SH-SY5Y (cell line): ENCODE data around the gene ITGAL.

Source experiments
- GATA2 ChIP-seq: IDR thresholded peaks from 2 replicates; pipeline ENCODE4 v1.6.1; 2011; ENCODE audit warnings: mild to moderate bottlenecking, low read depth, low read length
- GATA3 ChIP-seq: IDR thresholded peaks from 2 replicates; pipeline ENCODE4 v1.6.1; 2011; ENCODE audit warnings: low read depth, mild to moderate bottlenecking, low read length, moderate library complexity

GRCh38 chr16:30527635-30528178, 55.2 kb downstream of the ITGAL start:
- TF ChIP-seq GATA2 (no peak), GATA3 (no peak)
